H9 (cell line): ENCODE data around the gene CNR1. TPM values are rescaled to one million over a fixed set of nuclear protein-coding genes. Genes with fewer than 3 reads are reported as not detected.

ENCODE experiments used
- DNase-seq: peaks from one replicate; pipeline ENCODE4 v3.0.0-alpha.2; 2017
- H2AFZ ChIP-seq: one replicate; pipeline ENCODE4 v1.6.1; 2013; ENCODE audit warnings: mild to moderate bottlenecking, low read length, control low read depth, moderate library complexity
- H2AK5ac ChIP-seq: 2 replicates; pipeline ENCODE4 v1.6.1; 2013; ENCODE audit warnings: low read length, control low read depth, mixed read lengths; ENCODE audit not compliant: insufficient read length
- H2BK120ac ChIP-seq: one replicate; pipeline ENCODE4 v1.6.1; 2013; ENCODE audit warnings: low read depth, mild to moderate bottlenecking, low read length, control low read depth, inconsistent platforms; ENCODE audit not compliant: poor library complexity, severe bottlenecking
- H2BK12ac ChIP-seq: 2 replicates; pipeline ENCODE4 v1.6.1; 2013; ENCODE audit warnings: low read length, control low read depth, mixed read lengths, low read depth; ENCODE audit not compliant: insufficient read length
- H2BK15ac ChIP-seq: 2 replicates; pipeline ENCODE4 v1.6.1; 2013; ENCODE audit warnings: low read depth, low read length, control low read depth
- H2BK20ac ChIP-seq: one replicate; pipeline ENCODE4 v1.6.1; 2013; ENCODE audit warnings: low read depth, mild to moderate bottlenecking, low read length, control low read depth, inconsistent platforms; ENCODE audit not compliant: poor library complexity, severe bottlenecking
- H2BK5ac ChIP-seq: 2 replicates; pipeline ENCODE4 v1.6.1; 2013; ENCODE audit warnings: low read length, control low read depth, mixed read lengths; ENCODE audit not compliant: insufficient read length
- H3K14ac ChIP-seq: 2 replicates; pipeline ENCODE4 v1.6.1; 2013; ENCODE audit warnings: low read length, control low read depth; ENCODE audit not compliant: insufficient read depth
- H3K18ac ChIP-seq: 2 replicates; pipeline ENCODE4 v1.6.1; 2013; ENCODE audit warnings: low read depth, mild to moderate bottlenecking, mixed read lengths, low read length, control low read depth; ENCODE audit not compliant: insufficient read length
- H3K23ac ChIP-seq: 2 replicates; pipeline ENCODE4 v1.6.1; 2013; ENCODE audit warnings: low read length, control low read depth, mixed read lengths, low read depth; ENCODE audit not compliant: insufficient read length
- H3K23me2 ChIP-seq: 2 replicates; pipeline ENCODE4 v1.6.1; 2013; ENCODE audit warnings: low read depth, mild to moderate bottlenecking, mixed read lengths, low read length, control low read depth; ENCODE audit not compliant: insufficient read length, poor library complexity, severe bottlenecking
- H3K27ac ChIP-seq: 2 replicates; pipeline ENCODE4 v1.5.1; 2013; ENCODE audit warnings: low read length, control low read depth, mixed read lengths, low read depth; ENCODE audit not compliant: insufficient read length
- H3K27me3 ChIP-seq: 2 replicates; pipeline ENCODE4 v1.6.1; 2013; ENCODE audit warnings: low read length, control low read depth, inconsistent platforms; ENCODE audit not compliant: insufficient read depth
- H3K4ac ChIP-seq: 2 replicates; pipeline ENCODE4 v1.6.1; 2013; ENCODE audit warnings: low read depth, mild to moderate bottlenecking, control low read depth, inconsistent platforms, low read length, moderate library complexity
- H3K4me1 ChIP-seq: 2 replicates; pipeline ENCODE4 v1.6.1; 2013; ENCODE audit warnings: low read length, control low read depth, inconsistent platforms; ENCODE audit not compliant: insufficient read depth
- H3K4me2 ChIP-seq: 2 replicates; pipeline ENCODE4 v1.6.1; 2013; ENCODE audit warnings: low read length, control low read depth, mixed read lengths; ENCODE audit not compliant: insufficient read length, insufficient read depth
- H3K56ac ChIP-seq: 2 replicates; pipeline ENCODE4 v1.6.1; 2013; ENCODE audit warnings: low read depth, mild to moderate bottlenecking, mixed read lengths, low read length, control low read depth; ENCODE audit not compliant: insufficient read length
- H3K79me1 ChIP-seq: 2 replicates; pipeline ENCODE4 v1.6.1; 2013; ENCODE audit warnings: low read depth, mild to moderate bottlenecking, moderate library complexity, low read length, control low read depth, inconsistent platforms; ENCODE audit not compliant: insufficient read depth, poor library complexity, severe bottlenecking
- H3K79me2 ChIP-seq: 2 replicates; pipeline ENCODE4 v1.6.1; 2013; ENCODE audit warnings: low read length, control low read depth, inconsistent platforms; ENCODE audit not compliant: insufficient read depth
- H3K9ac ChIP-seq: 2 replicates; pipeline ENCODE4 v1.6.1; 2013; ENCODE audit warnings: low read length, control low read depth, mixed read lengths; ENCODE audit not compliant: insufficient read length; ENCODE audit errors: extremely low read depth
- H3K9me3 ChIP-seq: one replicate; pipeline ENCODE4 v1.6.1; 2013; ENCODE audit warnings: low read depth, low read length, inconsistent platforms; ENCODE audit not compliant: control insufficient read depth
- H3T11ph ChIP-seq: one replicate; pipeline ENCODE4 v1.6.1; 2013; ENCODE audit warnings: mild to moderate bottlenecking, low read length, control low read depth, inconsistent platforms
- H4K20me1 ChIP-seq: one replicate; pipeline ENCODE4 v1.6.1; 2013; ENCODE audit not compliant: control insufficient read depth, insufficient read length, insufficient read depth
- H4K5ac ChIP-seq: 2 replicates; pipeline ENCODE4 v1.6.1; 2013; ENCODE audit warnings: low read depth, mild to moderate bottlenecking, mixed read lengths, low read length, control low read depth; ENCODE audit not compliant: insufficient read length
- H4K8ac ChIP-seq: replicated peaks from 2 replicates; pipeline ENCODE4 v1.6.1; 2013; ENCODE audit warnings: low read length, control low read depth, mixed read lengths, low read depth; ENCODE audit not compliant: insufficient read length
- H4K91ac ChIP-seq: 2 replicates; pipeline ENCODE4 v1.6.1; 2013; ENCODE audit warnings: low read depth, mild to moderate bottlenecking, moderate library complexity, mixed read lengths, low read length, control low read depth; ENCODE audit not compliant: insufficient read length
- H3K27ac Mint-ChIP-seq, 3 experiments: 2 replicates in 2 of 3; 3 replicates in 1 of 3; pipeline ENCODE4 v1.8.0; 2020 to 2021; ENCODE audit warnings: mixed read lengths in 3 of 3, mild to moderate bottlenecking in 1 of 3, moderate library complexity in 1 of 3
- H3K27me3 Mint-ChIP-seq: 2 replicates; pipeline ENCODE4 v1.8.0; 2021; ENCODE audit warnings: low read depth, mild to moderate bottlenecking, moderate library complexity, mixed read lengths
- H3K36me3 Mint-ChIP-seq, 3 experiments: 2 replicates in 2 of 3; 3 replicates in 1 of 3; pipeline ENCODE4 v1.8.0; 2020 to 2021; ENCODE audit warnings: low read depth in 3 of 3, mixed read lengths in 3 of 3; ENCODE audit not compliant: insufficient read depth in 1 of 3
- H3K4me1 Mint-ChIP-seq, 2 experiments: 2 replicates each; pipeline ENCODE4 v1.8.0; 2020; ENCODE audit warnings: mixed read lengths in 2 of 2
- H3K4me3 Mint-ChIP-seq, 2 experiments: 2 replicates in 1 of 2; 3 replicates in 1 of 2; pipeline ENCODE4 v1.8.0; 2020 to 2021; ENCODE audit warnings: mild to moderate bottlenecking in 2 of 2, mixed read lengths in 2 of 2, moderate library complexity in 1 of 2
- H3K9me3 Mint-ChIP-seq, 2 experiments: 2 replicates in 1 of 2; 3 replicates in 1 of 2; pipeline ENCODE4 v1.8.0; 2020; ENCODE audit warnings: mild to moderate bottlenecking in 2 of 2, mixed read lengths in 2 of 2, moderate library complexity in 1 of 2
- WGBS: extraction: QIAGEN DNeasy Blood & Tissue Kit; methylation state at CpG from one replicate; pipeline ENCODE4 v1.1.7; 2013; ENCODE audit warnings: missing lambda C conversion rate, low lambda C conversion rate, mixed read lengths; ENCODE audit not compliant: insufficient read length; ENCODE audit errors: extremely low coverage; 5-methylcytosine and 5-hydroxymethylcytosine counted together
- total RNA-seq: library from RNA; stranded (reverse); gene quantifications from 2 replicates; pipeline ENCODE4 v1.2.1, GENCODE V29; 2021
- TF ChIP-seq, protein P1 (sequence below): fragments of 200-600 bp; sonication (generic); conservative IDR thresholded peaks from 3 replicates; pipeline ENCODE4 v1.8.0; 2021; ENCODE audit warnings: antibody characterized with exemption, mild to moderate bottlenecking

CNR1 gene
- total RNA-seq, 1 experiment from 2014 or later: 0.72 TPM

DNA sequence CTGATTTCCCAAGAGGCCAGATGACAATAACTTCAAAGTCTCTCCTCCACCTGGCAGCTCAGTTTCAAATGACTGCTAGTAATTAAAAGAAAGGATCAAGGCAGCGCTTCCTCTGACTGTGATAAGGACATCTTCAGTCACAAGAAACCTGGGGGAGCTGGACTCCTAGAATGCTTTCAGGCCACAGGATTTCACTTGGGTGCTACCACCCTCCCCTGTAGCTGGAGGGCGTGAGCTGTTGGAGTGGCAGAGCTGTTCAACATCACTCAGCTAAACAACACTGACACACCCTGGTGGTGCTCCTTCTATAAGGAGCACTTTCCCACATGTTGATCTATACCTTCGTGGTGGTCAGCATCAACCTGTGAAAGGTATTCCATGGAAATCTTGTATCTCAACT lies 2.2 kb upstream of the CNR1 start:
- H2BK5ac ChIP-seq: no peak overlapping the region
- no peak overlapping the region for H3K4ac ChIP-seq
- no peak overlapping the region for H2BK120ac ChIP-seq
- no peaks in the 10 kb centered on the region for H4K20me1 ChIP-seq
- peaks cover 19 to 28% of the 10 kb centered on the region in 2 experiments for H3K4me1 Mint-ChIP-seq
- no peaks in the 10 kb centered on the region for H3K4me1 ChIP-seq
- no peak overlapping the region for H3K14ac ChIP-seq
- no peak overlapping the region for H2BK20ac ChIP-seq
- H3K79me2 ChIP-seq: no peaks in the 10 kb centered on the region
- H3K9me3 ChIP-seq: no peaks in the 10 kb centered on the region
- H3K9me3 Mint-ChIP-seq: peaks cover 3% of the 10 kb centered on the region in 2 experiments; a peak in 2 of 5 replicates
- H3K27ac ChIP-seq: no peak overlapping the region
- H3K27ac Mint-ChIP-seq: no peak overlapping the region
- no peak overlapping the region for H2BK12ac ChIP-seq
- no peak overlapping the region for H3K56ac ChIP-seq
- peak overlapping the region; percentile 11 to 41; a peak in 2 of 5 replicates for H3K4me3 Mint-ChIP-seq
- H2AK5ac ChIP-seq: no peak overlapping the region
- no peak overlapping the region for H3T11ph ChIP-seq
- peaks cover 63% of the 10 kb centered on the region for H3K27me3 Mint-ChIP-seq
- no peak overlapping the region for H2AFZ ChIP-seq
- peaks cover 14% of the 10 kb centered on the region for H3K23me2 ChIP-seq
- no peak for DNase-seq
- no peaks in the 10 kb centered on the region for H3K79me1 ChIP-seq
- H2BK15ac ChIP-seq: no peak overlapping the region
- H3K23ac ChIP-seq: no peak overlapping the region
- H3K4me2 ChIP-seq: no peak overlapping the region
- H4K5ac ChIP-seq: no peak overlapping the region
- no peak overlapping the region for H3K9ac ChIP-seq
- TF ChIP-seq, protein P1, sequence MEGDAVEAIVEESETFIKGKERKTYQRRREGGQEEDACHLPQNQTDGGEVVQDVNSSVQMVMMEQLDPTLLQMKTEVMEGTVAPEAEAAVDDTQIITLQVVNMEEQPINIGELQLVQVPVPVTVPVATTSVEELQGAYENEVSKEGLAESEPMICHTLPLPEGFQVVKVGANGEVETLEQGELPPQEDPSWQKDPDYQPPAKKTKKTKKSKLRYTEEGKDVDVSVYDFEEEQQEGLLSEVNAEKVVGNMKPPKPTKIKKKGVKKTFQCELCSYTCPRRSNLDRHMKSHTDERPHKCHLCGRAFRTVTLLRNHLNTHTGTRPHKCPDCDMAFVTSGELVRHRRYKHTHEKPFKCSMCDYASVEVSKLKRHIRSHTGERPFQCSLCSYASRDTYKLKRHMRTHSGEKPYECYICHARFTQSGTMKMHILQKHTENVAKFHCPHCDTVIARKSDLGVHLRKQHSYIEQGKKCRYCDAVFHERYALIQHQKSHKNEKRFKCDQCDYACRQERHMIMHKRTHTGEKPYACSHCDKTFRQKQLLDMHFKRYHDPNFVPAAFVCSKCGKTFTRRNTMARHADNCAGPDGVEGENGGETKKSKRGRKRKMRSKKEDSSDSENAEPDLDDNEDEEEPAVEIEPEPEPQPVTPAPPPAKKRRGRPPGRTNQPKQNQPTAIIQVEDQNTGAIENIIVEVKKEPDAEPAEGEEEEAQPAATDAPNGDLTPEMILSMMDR: no peak
- H3K36me3 Mint-ChIP-seq: 0 out of 7 replicates have a peak, but pooled peaks cover 0 to 4% (median 0%) of the 10 kb centered on the region in 3 experiments
- H4K8ac ChIP-seq: no peak overlapping the region
- H3K18ac ChIP-seq: no peak overlapping the region
- H4K91ac ChIP-seq: no peak overlapping the region
- H3K27me3 ChIP-seq: peaks cover 23% of the 10 kb centered on the region
- WGBS: no CpG with 5 or more reads among the region's 3 CpGs
